ENCODE measurements around the gene MYO6.
"Not testable (repeated sequence)": the region's sequence is repeated elsewhere in the genome, so short reads cannot be mapped to it uniquely, and the experiment has no call there.

MYO6 gene

DNA sequence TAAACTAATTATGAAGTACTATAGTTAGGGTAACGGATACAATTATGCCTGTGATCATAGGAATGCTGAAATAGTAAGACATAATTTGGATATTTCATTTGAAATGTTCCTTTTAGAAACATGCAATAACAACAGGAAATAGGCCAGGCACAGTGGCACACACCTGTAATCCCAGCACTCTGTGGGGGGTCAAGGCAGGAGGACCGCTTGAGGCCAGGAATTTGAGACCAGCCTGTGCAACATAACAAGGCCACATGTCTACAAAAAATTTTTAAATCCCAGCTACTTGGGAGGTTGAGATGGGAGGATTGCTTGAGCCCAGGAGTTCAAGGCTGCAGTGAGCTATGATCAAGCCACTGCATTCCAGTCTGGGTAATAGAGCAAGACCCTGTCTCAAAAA is 25.7 kb upstream of the MYO6 start:
- Histone ChIP-seq H3K27me3 (ENCODE audit: insufficient read depth, low read length, poor library complexity, severe bottlenecking) (no peaks in the 10 kb centered on the region), H3K4me3 (ENCODE audit: low read length, poor library complexity, severe bottlenecking) (no peak overlapping the region), H3K4me1 (ENCODE audit: insufficient read depth, low read length, poor library complexity, severe bottlenecking) (no peaks in the 10 kb centered on the region), H3K79me2 (ENCODE audit: insufficient read depth, low read length) (no peaks in the 10 kb centered on the region), H3K36me3 (ENCODE audit: insufficient read depth, low read length) (no peaks in the 10 kb centered on the region), H3F3A (ENCODE audit: low read depth) (no peaks in the 10 kb centered on the region), H2AFZ (ENCODE audit: low read length) (no peak overlapping the region), H3K4me2 (ENCODE audit: low read depth, low read length, poor library complexity, severe bottlenecking) (no peak overlapping the region), H3K9me2 (replicated peaks; ENCODE audit: low read depth, low read length) (no peaks in the 10 kb centered on the region), H4K20me1 (ENCODE audit: insufficient read depth, low read length, poor library complexity, severe bottlenecking) (no peaks in the 10 kb centered on the region), H3K9ac (ENCODE audit: low read depth, low read length, poor library complexity, severe bottlenecking) (no peak overlapping the region), H3K9me3 (ENCODE audit: insufficient read depth, low read depth, low read length) (no peaks in the 10 kb centered on the region)
- TF ChIP-seq EZH2phosphoT487 (IDR thresholded peaks at IDR 0.05; ENCODE audit: borderline replicate concordance), result no peak
- TF ChIP-seq, protein P1, sequence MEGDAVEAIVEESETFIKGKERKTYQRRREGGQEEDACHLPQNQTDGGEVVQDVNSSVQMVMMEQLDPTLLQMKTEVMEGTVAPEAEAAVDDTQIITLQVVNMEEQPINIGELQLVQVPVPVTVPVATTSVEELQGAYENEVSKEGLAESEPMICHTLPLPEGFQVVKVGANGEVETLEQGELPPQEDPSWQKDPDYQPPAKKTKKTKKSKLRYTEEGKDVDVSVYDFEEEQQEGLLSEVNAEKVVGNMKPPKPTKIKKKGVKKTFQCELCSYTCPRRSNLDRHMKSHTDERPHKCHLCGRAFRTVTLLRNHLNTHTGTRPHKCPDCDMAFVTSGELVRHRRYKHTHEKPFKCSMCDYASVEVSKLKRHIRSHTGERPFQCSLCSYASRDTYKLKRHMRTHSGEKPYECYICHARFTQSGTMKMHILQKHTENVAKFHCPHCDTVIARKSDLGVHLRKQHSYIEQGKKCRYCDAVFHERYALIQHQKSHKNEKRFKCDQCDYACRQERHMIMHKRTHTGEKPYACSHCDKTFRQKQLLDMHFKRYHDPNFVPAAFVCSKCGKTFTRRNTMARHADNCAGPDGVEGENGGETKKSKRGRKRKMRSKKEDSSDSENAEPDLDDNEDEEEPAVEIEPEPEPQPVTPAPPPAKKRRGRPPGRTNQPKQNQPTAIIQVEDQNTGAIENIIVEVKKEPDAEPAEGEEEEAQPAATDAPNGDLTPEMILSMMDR (conservative IDR thresholded peaks at IDR 0.05; ENCODE audit: low read length), result no peak

DNA sequence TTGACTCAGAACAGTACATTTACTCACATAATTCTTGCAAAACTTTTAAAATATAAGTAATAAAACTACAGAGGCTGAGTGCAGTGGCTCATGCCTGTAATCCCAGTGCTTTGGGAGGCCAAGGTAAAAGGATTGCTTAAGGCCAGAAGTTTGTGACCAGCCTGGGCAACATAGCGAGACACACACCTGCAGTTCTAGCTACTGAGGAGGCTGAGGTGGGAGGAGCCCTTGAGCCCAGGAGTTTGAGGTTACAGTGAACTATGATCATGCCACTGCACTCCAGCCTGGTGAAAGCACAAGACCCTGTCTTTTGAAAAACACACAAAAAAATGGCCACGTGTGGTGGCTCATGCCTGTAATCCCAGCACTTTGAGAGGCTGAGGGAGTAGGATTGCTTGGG is 21.8 kb upstream of the MYO6 start:
- no peak overlapping the region for H3K4me2 ChIP-seq (ENCODE audit: low read depth, low read length, poor library complexity, severe bottlenecking)
- H3K9ac ChIP-seq (ENCODE audit: low read depth, low read length, poor library complexity, severe bottlenecking), result no peak overlapping the region
- TF ChIP-seq, protein P1 (conservative IDR thresholded peaks at IDR 0.05; ENCODE audit: low read length), result no peak
- no peak for TF ChIP-seq EZH2phosphoT487 (IDR thresholded peaks at IDR 0.05; ENCODE audit: borderline replicate concordance)

DNA sequence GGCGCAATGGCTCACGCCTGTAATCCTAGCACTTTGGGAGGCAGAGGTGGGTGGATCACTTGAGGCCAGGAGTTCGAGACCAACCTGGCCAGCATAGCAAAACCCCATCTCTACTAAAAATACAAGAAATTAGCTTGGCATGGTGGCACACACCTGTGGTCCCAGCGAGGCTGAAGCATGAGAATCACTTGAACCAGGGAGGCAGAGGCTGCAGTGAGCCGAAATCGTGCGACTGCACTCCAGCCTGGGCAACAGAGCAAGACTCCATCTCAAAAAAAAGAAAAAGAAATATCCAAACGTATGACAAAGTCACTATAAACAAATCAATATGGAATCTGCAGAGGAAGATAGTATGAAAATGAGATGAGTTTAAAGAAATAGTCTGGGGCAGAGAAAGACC is 18.0 kb upstream of the MYO6 start:
- H3K4me1 ChIP-seq (ENCODE audit: insufficient read depth, low read length, poor library complexity, severe bottlenecking); H3K9ac ChIP-seq (ENCODE audit: low read depth, low read length, poor library complexity, severe bottlenecking); H3K9me3 ChIP-seq (ENCODE audit: insufficient read depth, low read depth, low read length); H3K79me2 ChIP-seq (ENCODE audit: insufficient read depth, low read length); H3F3A ChIP-seq (ENCODE audit: low read depth); H2AFZ ChIP-seq (ENCODE audit: low read length); H4K20me1 ChIP-seq (ENCODE audit: insufficient read depth, low read length, poor library complexity, severe bottlenecking); H3K36me3 ChIP-seq (ENCODE audit: insufficient read depth, low read length); H3K27me3 ChIP-seq (ENCODE audit: insufficient read depth, low read length, poor library complexity, severe bottlenecking); H3K4me2 ChIP-seq (ENCODE audit: low read depth, low read length, poor library complexity, severe bottlenecking); H3K4me3 ChIP-seq (ENCODE audit: low read length, poor library complexity, severe bottlenecking); H3K9me2 ChIP-seq (replicated peaks; ENCODE audit: low read depth, low read length): not testable (repeated sequence)

More for the DNA sequence above, 21.8 kb upstream of the MYO6 start:
- Histone ChIP-seq H4K20me1 (ENCODE audit: insufficient read depth, low read length, poor library complexity, severe bottlenecking) (no peaks in the 10 kb centered on the region), H3K79me2 (ENCODE audit: insufficient read depth, low read length) (no peaks in the 10 kb centered on the region), H3F3A (ENCODE audit: low read depth) (no peaks in the 10 kb centered on the region), H3K9me3 (ENCODE audit: insufficient read depth, low read depth, low read length) (no peaks in the 10 kb centered on the region), H2AFZ (ENCODE audit: low read length) (no peak overlapping the region), H3K4me1 (ENCODE audit: insufficient read depth, low read length, poor library complexity, severe bottlenecking) (no peaks in the 10 kb centered on the region), H3K4me3 (ENCODE audit: low read length, poor library complexity, severe bottlenecking) (no peak overlapping the region), H3K27me3 (ENCODE audit: insufficient read depth, low read length, poor library complexity, severe bottlenecking) (no peaks in the 10 kb centered on the region), H3K36me3 (ENCODE audit: insufficient read depth, low read length) (no peaks in the 10 kb centered on the region), H3K9me2 (replicated peaks; ENCODE audit: low read depth, low read length) (no peaks in the 10 kb centered on the region)

DNA sequence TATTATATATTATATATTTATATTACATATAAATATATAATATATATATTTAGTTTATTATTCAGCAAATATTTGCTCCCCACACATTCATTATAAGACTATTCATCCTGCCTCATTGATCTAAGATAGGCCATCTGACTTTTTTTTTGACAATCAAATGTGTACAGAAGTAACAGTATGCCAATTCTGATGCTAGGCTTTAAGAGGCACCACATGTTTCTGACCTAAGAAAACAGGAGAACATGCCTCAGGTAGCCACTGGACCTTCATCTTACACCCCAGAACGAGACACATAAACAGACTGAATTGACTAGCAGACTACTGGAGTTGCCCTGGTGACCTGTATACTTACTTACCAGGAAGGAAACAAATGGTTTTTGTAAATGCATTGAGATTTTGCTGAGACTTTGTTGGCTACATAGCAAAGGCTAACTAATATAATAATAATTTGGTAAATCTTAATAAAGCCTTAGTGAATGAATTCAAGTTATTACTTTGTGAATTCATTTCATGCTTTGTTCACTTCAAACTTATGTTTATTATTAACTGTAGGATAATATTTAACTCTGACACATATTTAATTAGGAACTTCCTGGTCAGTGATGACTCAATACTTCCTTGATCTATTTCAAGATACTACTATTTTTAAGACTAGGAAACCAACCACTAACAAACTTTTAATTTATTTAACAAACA is 13.4 kb upstream of the MYO6 start:
- TF ChIP-seq, protein P1 (conservative IDR thresholded peaks at IDR 0.05; ENCODE audit: low read length), result no peak
- no peak for TF ChIP-seq EZH2phosphoT487 (IDR thresholded peaks at IDR 0.05; ENCODE audit: borderline replicate concordance)

More for the DNA sequence above, 13.4 kb upstream of the MYO6 start:
- no peaks in the 10 kb centered on the region for H3K9me3 ChIP-seq (ENCODE audit: insufficient read depth, low read depth, low read length)
- no peaks in the 10 kb centered on the region for H4K20me1 ChIP-seq (ENCODE audit: insufficient read depth, low read length, poor library complexity, severe bottlenecking)
- H3K4me2 ChIP-seq (ENCODE audit: low read depth, low read length, poor library complexity, severe bottlenecking), result no peak overlapping the region
- H3K36me3 ChIP-seq (ENCODE audit: insufficient read depth, low read length), result no peaks in the 10 kb centered on the region
- H3K9me2 ChIP-seq (replicated peaks; ENCODE audit: low read depth, low read length), result no peaks in the 10 kb centered on the region
- no peak overlapping the region for H3K9ac ChIP-seq (ENCODE audit: low read depth, low read length, poor library complexity, severe bottlenecking)
- H2AFZ ChIP-seq (ENCODE audit: low read length), result no peak overlapping the region
- H3K27me3 ChIP-seq (ENCODE audit: insufficient read depth, low read length, poor library complexity, severe bottlenecking), result no peaks in the 10 kb centered on the region
- H3K79me2 ChIP-seq (ENCODE audit: insufficient read depth, low read length), result no peaks in the 10 kb centered on the region
- no peak overlapping the region for H3K4me3 ChIP-seq (ENCODE audit: low read length, poor library complexity, severe bottlenecking)
- no peaks in the 10 kb centered on the region for H3F3A ChIP-seq (ENCODE audit: low read depth)
- H3K4me1 ChIP-seq (ENCODE audit: insufficient read depth, low read length, poor library complexity, severe bottlenecking), result no peaks in the 10 kb centered on the region

All from Loucy (cell line).